Activated CD8-positive, alpha-beta memory T cell treated with anti-CD3 and anti-CD28 coated beads, Interleukin-2, amount 50 U/mL, for 1 hour (primary cell): ENCODE results near the gene SF3B3.
"Not testable (repeated sequence)": the region's sequence is repeated elsewhere in the genome, so short reads cannot be mapped to it uniquely, and the experiment has no call there.

Source experiments
- DNase-seq: peaks from one replicate; pipeline ENCODE4 v3.0.0-alpha.2; 2020; ENCODE audit errors: extremely low read depth

The SF3B3 gene

GRCh38 chr16:70615945-70616344 is 92.3 kb downstream of the SF3B3 start:
- DNase-seq: no peak

- not testable (repeated sequence) for DNase-seq
Measured at GRCh38 chr16:70621864-70622263, 98.2 kb downstream of the SF3B3 start.
